ENCODE measurements around the gene PCK1. TPM values are rescaled to one million over a fixed set of nuclear protein-coding genes. Genes with fewer than 3 reads are reported as not detected.

Gene PCK1
- total RNA-seq, 4 donors from 2014 or later, result 2.2 to 6.3 (median 5.2) TPM

- no peak for TF ChIP-seq CTCF (IDR thresholded peaks at IDR 0.05)
- TF ChIP-seq POLR2AphosphoS5 (IDR thresholded peaks at IDR 0.05), result no peak
- no peak for TF ChIP-seq EP300 (IDR thresholded peaks at IDR 0.05)
- TF ChIP-seq POLR2A (IDR thresholded peaks at IDR 0.05), result no peak
- 17% methylated on average over 1 of the region's 1 CpG for WGBS
- no peak overlapping the region for H3K4me3 ChIP-seq
These were observed 5.5 kb downstream of the PCK1 start for GRCh38 chr20:57566399-57566798.

GRCh38 chr20:57566803-57567459 lies 6.0 kb downstream of the PCK1 start:
- Histone ChIP-seq H3K27me3 (peaks cover 19% of the 10 kb centered on the region), H3K36me3 (no peaks in the 10 kb centered on the region), H3K9me3 (no peaks in the 10 kb centered on the region), H3K4me1 (no peaks in the 10 kb centered on the region), H3K27ac (no peak overlapping the region), H3K4me3 (no peak overlapping the region)
- TF ChIP-seq EP300 (IDR thresholded peaks at IDR 0.05) (no peak), POLR2A (IDR thresholded peaks at IDR 0.05) (no peak), CTCF (IDR thresholded peaks at IDR 0.05) (no peak), POLR2AphosphoS5 (IDR thresholded peaks at IDR 0.05) (no peak)
- WGBS, result 56% methylated on average over 10 of the region's 10 CpGs
- DNase-seq (ENCODE audit: low spot score in 2 of 2), result no peak

More at GRCh38 chr20:57566399-57566798, 5.5 kb downstream of the PCK1 start:
- Histone ChIP-seq H3K27me3 (peaks cover 19% of the 10 kb centered on the region), H3K4me1 (no peaks in the 10 kb centered on the region), H3K9me3 (no peaks in the 10 kb centered on the region), H3K36me3 (no peaks in the 10 kb centered on the region), H3K27ac (no peak overlapping the region)
- no peak for DNase-seq (ENCODE audit: low spot score in 2 of 2)

GRCh38 chr20:57567471-57568079 lies 6.7 kb downstream of the PCK1 start:
- Histone ChIP-seq H3K4me3 (no peak overlapping the region), H3K9me3 (no peaks in the 10 kb centered on the region), H3K27ac (no peak overlapping the region), H3K36me3 (no peaks in the 10 kb centered on the region), H3K27me3 (peaks cover 19% of the 10 kb centered on the region), H3K4me1 (no peaks in the 10 kb centered on the region)
- TF ChIP-seq POLR2A (IDR thresholded peaks at IDR 0.05) (no peak), EP300 (IDR thresholded peaks at IDR 0.05) (no peak), POLR2AphosphoS5 (IDR thresholded peaks at IDR 0.05) (no peak), CTCF (IDR thresholded peaks at IDR 0.05) (no peak)
- 64% methylated on average over 9 of the region's 9 CpGs for WGBS
- no peak for DNase-seq (ENCODE audit: low spot score in 2 of 2)

- Histone ChIP-seq H3K9me3 (no peaks in the 10 kb centered on the region), H3K4me1 (no peaks in the 10 kb centered on the region), H3K4me3 (no peak overlapping the region), H3K27ac (no peak overlapping the region), H3K27me3 (peaks cover 25% of the 10 kb centered on the region), H3K36me3 (no peaks in the 10 kb centered on the region)
- no peak for DNase-seq (ENCODE audit: low spot score in 2 of 2)
- TF ChIP-seq POLR2AphosphoS5 (IDR thresholded peaks at IDR 0.05) (no peak), POLR2A (IDR thresholded peaks at IDR 0.05) (no peak), CTCF (IDR thresholded peaks at IDR 0.05) (no peak), EP300 (IDR thresholded peaks at IDR 0.05) (no peak)
- 60% methylated on average over 5 of the region's 13 CpGs for WGBS
These were observed 7.4 kb downstream of the PCK1 start for GRCh38 chr20:57568088-57568896.

- TF ChIP-seq POLR2AphosphoS5 (IDR thresholded peaks at IDR 0.05), result no peak
- no peak for TF ChIP-seq POLR2A (IDR thresholded peaks at IDR 0.05)
- TF ChIP-seq CTCF (IDR thresholded peaks at IDR 0.05), result no peak
- no peak for TF ChIP-seq EP300 (IDR thresholded peaks at IDR 0.05)
- no peaks in the 10 kb centered on the region for H3K4me1 ChIP-seq
- peaks cover 30% of the 10 kb centered on the region for H3K27me3 ChIP-seq
- WGBS, result 94% methylated on average over 9 of the region's 12 CpGs
- no peaks in the 10 kb centered on the region for H3K9me3 ChIP-seq
- DNase-seq (ENCODE audit: low spot score in 2 of 2), result no peak
- no peak overlapping the region for H3K4me3 ChIP-seq
- H3K27ac ChIP-seq, result no peak overlapping the region
- H3K36me3 ChIP-seq, result no peaks in the 10 kb centered on the region
These were observed 8.1 kb downstream of the PCK1 start for GRCh38 chr20:57568960-57569359.

All from suprapubic skin (tissue), 4 donors.